CMK (cell line): ENCODE data around the gene NRXN2.
"Not testable (repeated sequence)": the region's sequence is repeated elsewhere in the genome, so short reads cannot be mapped to it uniquely, and the experiment has no call there.

Experiments
- DNase-seq: peaks from one replicate; pipeline ENCODE4 v3.0.0-alpha.2; 2010; ENCODE audit warnings: low read depth

Gene NRXN2

DNA sequence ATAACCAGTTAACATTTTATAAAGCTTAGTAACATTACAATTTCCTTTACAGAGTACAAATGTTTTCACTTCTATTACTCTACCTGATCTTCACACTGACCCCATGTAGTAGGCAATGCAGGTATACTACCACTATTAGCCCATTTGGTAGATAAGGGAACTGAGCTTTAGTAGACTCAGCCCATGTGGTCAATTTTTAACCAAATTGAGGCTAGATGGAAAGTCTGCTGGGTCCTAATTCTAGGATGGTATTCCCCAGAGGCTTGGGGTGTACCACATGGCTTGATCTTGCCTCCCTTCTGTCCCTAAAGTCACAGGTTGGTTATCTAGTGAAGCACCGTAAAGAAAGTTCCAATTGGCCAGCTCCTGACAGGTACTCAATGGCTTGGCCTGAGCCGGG lies 48.2 kb downstream of the NRXN2 start:
- no peak for DNase-seq

DNA sequence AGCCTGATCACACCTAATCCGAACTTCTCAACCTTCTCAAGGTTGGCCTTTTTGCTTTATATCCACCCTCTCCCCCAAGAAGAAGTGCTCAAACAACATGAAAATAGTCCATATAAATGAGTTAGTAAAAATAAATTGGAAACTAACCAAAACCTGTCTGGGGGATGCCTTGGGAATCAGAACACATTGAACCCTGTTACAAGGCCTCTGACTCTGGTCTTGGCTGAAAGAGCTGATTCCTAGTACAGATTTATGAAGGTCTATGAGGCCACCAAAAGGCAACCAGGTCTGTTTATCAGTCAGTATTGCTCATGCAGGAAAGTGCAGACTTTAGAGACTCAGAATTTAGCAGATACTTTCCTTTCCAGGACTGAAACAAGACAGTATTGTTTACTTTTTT lies 49.7 kb downstream of the NRXN2 start:
- no peak for DNase-seq

DNA sequence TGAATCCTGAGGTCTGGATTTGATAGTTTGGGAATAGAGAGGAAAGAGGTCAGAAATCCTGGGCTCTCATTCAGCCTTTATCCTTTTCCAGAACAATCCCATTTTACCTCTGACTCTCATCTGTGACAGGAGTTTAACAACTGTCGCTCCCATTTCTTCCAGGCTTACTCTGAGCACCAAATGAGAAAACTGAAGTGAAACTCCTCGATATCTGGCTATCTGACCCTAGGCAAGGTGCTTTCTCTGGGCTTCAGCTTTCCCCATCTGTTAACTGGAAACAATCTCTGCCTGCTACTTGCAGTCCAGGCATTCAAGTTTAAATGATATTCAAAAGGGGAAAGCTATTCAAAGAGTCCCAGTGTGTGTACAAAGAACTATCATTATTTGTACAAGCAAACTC lies 50.1 kb downstream of the NRXN2 start:
- DNase-seq, result no peak

DNA sequence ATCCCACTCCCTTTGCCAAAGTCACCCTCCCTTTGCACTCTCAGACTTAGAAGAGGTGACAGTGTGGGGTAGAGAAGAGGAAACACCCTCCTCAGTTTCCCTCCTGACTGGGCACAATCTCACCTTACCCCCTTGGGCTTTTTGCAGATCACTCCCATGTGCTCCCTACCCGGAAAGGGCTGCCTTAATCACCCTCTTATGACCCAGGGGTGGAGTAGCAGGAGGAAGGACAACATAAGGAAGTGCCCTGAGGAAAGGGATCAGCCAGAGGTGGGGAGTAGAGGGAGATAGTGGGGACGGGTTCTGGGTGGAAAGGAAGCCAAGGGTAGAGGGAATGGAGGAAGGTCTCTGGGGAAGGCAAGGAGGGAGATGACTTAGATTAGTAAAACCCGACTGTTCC lies 52.0 kb downstream of the NRXN2 start:
- DNase-seq, result no peak

DNA sequence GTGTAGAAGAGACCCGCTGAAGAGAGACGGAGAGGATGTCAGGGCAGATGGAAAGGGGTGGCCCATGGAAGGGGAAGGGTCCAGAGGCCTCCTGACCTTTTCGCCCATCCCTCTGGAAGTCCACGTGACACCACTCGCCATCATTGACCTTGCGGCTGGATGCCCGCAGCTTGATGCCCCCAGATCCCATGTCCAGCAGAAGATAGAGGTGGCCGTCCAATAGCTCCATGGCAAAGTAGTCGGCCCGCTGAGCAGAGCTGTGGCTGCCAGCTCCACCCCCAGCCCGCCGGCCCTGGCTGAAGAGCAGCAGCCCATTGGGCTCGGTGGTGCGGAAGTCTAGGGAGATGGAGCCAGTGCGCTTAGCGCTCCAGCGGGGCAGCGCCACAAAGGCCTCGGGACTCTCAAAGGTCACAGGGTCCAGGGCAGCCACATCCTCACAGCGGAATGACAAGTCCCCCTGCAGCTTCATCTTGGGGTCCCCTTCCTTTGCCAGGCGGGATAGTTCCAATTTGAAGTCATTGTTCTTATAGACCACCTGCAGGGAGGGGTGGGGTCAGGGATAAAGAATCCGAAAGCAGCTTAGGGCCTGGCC lies 55.7 kb downstream of the NRXN2 start:
- DNase-seq, result no peak

DNA sequence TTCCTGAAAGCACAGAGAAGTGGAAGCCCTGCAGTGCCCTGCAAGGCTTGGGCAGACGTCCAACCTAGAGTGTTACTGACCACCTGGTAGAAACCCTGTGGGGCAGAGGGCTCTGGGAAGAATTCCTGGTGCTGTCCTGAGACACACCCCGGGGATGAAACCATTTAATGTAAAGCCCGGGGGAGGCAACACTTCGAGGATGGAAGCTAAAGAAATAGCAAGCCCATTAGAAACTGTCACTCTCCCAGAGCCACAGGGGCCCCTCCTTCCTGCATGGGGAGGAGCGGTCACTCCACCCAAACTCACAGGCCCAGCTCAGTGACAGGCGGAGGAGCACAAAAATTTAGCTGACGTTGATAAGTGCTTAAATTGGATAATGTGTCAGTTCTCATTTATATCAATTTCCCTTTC lies 57.6 kb downstream of the NRXN2 start:
- DNase-seq, result no peak

DNA sequence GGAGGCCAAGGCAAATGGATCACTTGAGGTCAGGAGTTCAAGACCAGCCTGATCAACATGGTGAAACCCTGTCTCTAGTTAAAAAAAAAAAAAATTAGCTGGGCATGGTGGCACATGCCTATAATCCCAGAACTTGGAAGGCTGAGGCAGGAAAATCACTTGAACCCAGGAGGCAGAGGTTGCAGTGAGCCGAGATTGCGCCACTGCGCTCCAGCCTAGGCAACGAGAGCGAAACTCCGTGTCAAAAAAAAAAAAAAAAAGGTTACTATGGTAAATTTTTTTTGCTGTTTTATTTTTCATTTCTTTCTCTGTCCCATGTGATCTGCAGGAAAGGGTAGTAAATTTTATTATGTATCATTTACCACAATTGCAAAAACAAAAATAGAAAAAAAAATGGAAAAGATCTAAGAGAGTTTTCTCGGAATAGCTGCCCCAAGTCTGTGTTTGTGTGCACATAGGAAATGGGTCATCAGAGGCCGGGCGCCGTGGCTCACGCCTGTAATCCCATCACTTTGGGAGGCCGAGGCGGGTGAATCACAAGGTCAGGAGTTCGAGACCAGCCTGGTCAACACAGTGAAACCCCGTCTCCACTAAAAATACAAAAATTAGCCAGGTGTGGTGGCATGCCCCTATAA lies 58.6 kb downstream of the NRXN2 start:
- not testable (repeated sequence) for DNase-seq

DNA sequence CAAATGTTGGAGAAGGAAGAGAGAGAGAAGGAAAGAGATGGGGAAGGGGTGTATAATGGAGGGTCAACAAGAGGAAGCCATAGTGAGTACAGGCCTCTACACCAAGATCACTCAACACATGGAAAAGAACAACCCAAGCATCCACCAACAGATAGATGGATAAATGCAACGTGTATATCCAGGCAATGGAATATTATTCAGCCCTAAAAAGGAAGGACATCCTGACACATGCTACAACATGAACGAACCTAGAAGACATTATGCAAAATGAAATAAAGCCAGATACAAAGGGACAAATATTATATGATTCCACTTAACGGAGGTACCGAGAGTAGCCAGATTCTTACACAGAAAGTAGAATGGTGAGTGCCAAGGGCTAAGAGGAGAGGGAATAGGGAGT lies 59.3 kb downstream of the NRXN2 start:
- DNase-seq, result no peak

DNA sequence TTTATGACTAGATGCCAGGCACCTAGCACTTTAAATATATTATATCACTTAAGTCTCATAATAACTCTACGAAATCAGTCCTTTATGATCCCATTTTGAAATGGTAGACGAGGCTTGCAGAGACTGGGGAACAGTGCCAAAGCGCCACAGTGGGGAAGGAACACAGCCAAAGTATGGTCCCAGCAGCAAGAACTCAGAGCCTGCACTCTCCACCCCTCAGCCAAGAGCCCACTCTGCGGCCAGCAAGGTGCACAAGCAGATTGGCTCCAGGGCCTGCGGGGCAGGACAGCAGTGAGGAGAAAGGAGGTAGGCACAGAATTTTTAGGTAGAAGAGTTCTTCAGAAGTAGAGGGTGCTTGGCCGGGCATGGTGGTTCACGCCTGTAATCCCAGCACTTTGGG lies 61.4 kb downstream of the NRXN2 start:
- DNase-seq, result no peak

DNA sequence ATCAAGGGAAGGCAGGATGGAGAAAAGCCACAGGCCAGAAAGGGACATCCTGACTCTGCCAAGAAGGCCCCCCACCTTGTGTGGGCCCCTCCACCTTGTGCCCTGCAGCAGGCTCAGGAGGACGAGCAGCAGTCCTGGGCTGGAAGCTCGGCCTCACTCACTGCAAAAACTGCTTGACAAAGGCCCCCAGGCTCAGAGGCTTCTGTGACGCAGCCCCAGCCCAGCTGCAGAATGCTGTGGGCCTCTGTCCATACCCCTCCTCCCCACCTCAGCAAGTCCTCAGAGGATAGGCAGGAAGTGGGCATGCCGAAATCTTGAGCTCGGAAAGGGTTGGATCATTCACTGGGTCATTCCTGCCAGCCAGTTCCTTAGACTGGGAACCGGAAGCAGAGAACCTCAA lies 61.9 kb downstream of the NRXN2 start:
- no peak for DNase-seq

DNA sequence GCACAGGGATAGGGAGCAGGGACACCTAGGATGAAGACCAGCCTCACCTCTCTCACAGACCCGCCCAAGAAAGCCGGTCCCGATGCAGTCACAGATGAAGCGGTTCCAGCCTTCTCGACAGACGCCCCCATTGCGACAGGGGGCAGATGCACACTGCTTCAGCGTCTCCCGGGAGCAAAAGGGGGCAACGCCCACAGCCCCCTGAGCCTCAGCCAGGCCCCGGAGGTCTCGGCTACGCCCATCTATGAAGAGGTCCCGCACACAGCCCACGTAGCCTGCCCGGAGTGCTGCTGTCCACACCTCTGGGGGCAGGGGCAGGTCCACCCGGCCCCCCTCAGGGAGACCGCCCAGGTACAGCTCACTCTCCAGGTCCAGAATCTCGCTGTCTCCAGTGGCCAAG lies 62.3 kb downstream of the NRXN2 start:
- DNase-seq, result no peak

DNA sequence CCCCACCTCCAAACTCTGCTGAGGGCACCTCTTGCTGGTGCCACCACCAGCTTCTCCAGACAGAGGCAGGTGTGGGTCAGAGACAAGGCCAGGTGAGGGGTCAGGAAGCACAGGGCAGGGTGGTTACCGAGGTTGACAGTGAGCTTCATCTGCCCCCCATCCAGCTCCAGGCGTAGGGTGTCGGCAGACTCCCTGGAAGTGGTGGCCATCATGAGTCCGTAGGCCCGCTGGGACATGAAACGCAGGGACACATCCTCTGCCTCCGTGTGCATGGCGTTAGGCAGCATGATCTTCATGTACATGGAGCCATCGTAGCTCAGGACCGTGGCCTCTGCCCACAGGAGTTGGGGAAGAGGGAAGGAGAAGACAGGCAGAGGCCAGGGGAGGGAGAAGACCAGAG lies 62.8 kb downstream of the NRXN2 start:
- no peak for DNase-seq

DNA sequence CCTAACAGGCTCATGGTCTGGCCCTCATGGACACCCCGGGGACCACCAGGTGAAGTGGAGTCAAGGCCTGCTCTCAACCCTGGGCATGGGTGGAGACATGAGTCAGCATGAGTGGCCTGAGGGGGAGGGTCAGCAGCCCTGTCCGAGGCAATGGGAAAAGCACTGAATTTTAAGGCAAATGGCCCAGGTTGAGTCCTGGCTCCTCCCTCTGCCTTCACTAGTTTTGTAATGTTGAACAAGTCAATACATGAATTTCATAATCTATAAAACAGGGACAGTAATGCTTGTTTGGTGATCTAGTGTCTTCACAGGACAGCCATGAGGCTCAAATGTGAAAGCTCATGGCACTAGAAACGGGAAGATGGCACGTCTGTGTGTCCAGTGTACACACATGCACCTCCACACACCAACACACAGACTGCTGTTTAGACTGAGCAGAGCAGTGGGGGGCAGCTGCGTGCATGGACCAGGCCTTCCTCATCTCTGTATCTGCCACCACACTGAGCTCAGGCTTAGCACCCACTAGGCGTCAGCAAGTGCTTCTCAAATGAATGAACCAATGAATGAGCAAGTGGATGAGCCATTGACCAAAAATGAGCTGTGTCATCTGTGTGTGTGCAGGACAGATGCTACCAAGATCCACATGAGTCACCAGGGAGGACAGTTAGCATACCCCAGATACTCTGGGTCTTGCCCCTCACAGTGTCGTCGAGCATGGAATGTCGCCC lies 63.4 kb downstream of the NRXN2 start:
- no peak for DNase-seq

DNA sequence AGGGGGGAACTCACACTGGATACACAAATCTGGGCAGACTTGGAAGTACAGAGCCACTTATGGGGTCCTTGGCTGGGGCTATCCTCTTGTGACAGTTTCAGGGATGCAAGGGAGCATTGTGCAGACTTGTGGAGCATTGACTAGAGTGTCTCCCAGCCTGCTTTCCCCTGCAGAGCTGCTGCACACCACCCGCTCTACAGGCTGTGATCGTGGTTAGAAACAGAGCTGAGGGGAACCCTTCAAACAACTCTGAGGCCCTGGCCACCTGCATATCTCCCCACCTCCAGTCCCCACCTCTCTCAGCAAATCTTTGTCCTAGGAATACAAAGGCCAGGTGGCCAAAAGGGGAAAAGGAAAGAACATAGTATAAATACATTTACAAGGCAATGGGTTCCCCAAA lies 64.7 kb downstream of the NRXN2 start:
- DNase-seq, result no peak

DNA sequence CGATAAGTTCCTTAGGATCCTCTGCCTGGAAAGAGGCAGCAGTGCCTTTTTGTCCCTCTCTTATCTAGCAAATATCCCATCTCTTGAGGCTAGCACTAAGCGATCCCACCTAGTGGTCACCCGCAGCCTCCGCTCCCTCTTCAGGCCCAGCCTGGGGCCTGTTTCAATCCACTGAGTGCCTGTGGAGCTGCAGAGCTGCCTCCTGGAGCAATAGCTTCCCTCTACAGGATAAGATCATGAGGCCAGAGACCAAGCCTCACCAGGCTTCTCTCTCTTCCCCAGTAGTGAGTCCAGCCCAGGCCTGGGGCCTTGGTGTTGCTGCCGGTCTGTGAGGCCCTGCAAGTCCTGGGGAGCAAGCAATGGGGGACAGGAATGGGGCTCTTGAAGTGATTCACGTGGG lies 66.1 kb downstream of the NRXN2 start:
- DNase-seq, result no peak

DNA sequence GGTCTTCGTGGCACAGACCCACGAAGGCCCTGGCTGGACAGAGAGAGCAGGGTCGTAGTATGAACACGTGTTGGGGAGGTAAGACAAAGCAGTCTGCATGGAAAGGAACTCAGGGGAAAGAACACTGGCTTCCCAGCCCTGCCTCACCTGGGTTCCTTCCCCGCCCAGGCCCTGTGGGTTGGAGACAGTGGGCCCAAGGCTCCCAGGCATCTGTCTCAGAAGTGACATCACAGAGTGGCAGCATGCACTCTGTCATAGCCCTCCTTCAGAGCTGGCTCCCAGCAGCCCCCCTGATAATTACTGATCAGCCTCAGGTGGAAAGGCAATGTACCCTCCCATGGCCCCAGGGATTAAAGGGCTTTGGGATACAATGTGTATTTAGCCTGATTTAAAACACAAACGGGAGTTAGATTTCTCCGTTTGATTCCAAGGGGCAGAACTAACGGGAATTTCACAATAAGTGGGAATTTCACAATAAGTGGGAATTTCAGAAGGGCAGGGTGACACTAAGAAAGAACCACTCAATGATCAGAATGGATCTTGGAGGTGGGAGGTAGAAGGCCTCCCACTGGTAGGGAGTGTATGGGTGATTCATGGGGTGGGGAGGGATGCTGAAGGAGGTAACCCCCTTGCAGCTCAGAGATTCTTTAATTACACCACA lies 66.9 kb downstream of the NRXN2 start:
- no peak for DNase-seq

DNA sequence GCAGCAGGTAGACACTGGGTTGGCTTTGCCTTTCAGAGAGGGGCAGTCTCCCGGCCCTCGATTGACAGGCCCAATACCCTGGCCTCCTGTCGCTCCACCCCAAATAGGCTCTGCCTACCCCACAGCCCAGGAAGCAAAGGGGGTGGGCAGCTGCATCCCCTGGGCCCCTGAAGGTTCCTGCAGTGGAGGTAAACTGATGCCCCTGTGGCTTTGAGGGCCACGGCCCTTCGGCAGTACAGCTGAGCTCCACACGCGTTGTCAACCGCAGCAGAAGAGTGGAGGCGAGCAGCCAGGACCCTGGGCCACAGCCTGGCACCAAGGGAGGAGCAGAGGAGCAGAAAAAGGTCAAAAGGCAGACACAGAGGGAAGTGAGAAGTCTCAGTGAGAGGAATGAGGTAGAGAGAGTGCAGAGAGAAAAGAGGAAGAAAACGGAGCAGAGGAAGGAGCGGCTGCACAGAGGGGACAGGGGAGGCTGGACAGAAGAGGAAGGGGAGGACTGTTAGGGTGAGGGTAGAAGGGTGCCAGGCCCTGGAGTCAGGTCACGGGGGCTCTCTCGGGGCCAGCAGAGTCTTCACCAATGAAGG lies 67.9 kb downstream of the NRXN2 start:
- DNase-seq, result no peak

DNA sequence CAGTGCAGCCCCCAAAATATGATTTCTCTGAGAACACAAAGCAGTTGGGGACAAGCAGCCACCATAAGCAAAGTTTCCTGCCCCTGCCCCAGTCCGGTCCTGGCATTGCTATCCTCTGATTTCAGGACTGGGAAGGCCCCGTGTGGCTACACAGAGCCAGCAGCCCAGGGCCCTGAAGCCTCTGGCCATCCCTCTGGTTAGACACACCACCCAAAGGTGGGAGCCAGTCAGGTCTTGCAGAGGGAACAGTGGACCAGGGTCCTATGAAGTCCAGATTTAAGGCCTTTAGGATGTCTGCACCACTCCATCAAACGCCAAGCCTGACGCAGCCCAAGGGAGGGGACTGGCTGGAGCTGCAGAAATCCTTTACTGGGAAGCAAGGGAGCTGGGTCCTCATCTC lies 68.6 kb downstream of the NRXN2 start:
- DNase-seq, result no peak

DNA sequence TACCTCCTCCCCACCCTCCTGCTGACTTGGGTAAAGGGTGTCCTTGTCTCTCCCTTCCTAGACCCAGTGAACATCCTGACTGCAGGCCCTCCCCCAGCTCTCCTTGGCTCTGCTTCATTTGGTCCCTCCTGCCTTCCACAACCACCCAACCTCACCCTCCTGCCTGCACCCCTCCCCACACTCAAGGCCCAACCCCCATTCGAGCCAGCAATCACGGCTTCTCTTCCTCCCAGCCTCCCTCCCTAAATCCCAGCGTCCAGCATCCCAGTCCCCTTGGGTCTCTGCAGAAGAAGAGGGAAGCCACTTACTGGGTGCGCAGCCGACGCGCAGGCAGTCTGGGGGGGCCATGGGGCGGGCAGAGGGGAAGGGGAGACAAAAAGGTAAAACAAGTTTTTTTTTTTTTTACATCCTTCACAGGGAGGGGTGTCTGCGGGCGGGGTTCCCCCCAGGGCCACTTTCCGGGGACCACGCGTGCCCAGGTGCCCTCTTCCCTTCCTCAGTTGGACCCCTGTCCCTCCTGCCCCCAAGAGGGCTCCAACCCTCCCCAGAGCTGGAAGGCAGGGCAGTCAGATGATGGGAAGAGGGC lies 69.5 kb downstream of the NRXN2 start:
- DNase-seq, result no peak

DNA sequence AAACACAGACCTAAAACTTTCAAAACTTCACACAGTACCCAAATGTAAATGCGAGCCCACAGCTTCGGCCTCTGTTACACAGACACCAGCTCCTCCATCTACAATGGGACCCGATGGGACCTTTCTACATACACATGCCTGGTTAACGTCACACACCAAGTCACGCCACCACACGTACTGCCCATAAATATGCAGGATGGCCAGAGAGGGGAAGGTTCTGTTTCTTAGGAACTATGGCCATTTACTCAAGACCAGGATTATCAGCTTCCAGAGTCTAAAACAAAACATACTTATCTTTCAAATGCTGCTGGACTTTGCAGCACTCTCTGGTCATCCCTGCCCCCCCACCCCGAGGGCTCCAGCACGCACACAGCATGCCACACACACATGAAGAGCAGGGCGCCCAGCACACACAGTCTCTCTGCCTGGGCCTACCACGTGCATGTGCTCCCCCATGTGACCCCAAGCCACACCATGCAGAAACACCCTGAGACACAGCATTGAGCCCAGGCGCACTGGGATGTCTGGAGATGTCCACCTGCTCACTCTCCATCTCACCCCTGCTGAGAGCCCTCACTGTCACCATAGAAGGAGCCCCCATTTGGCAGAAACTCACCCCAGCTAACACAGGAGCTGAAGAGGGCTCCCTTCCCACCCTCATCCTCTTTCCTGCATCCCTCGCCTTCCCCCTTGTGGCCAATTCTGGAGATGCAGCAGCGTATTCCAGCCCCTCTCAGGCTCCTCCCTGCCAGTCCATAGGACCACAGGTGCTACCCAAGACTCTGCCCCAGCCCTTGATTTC lies 70.2 kb downstream of the NRXN2 start:
- DNase-seq, result no peak

DNA sequence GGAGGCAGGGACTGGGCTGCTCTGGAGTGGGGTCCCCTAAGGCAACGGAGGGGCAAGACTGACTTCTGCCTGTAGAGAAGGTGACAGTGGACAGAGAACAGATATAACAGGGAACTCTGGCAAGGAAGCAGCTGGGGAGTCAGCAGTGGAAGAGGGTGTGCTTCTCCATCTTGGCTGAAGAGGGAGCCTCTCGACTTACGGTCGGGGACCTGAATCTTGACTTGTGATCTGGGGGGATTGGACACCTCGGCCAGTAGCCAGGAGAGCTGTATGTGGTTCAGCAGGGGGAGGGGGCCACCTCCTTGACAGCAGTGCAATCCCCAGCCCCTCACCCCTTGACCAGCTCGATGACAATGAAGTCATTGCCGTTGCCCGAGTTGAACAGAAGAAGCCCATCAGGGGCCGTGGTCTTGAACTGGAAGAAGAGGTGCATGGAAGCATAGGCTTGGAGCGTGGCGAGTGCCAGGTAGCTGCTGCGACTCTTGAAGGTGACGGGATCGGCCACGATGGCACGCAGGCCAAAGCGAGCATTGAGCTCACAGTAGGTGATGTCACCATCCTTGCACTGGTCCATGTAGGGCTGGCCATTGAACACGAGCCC lies 72.0 kb downstream of the NRXN2 start:
- DNase-seq, result no peak
